ENCODE results near the gene HEY2. TPM values are rescaled to one million over a fixed set of nuclear protein-coding genes. Genes with fewer than 3 reads are reported as not detected.

HEY2 gene
- total and polyA plus RNA-seq, 10 of the 15 experiments (the other 5 are each of a cell fraction or from before 2014, with no cell fraction given): 0.01 to 0.32 (median 0.08) TPM; not detected in 4

DNA sequence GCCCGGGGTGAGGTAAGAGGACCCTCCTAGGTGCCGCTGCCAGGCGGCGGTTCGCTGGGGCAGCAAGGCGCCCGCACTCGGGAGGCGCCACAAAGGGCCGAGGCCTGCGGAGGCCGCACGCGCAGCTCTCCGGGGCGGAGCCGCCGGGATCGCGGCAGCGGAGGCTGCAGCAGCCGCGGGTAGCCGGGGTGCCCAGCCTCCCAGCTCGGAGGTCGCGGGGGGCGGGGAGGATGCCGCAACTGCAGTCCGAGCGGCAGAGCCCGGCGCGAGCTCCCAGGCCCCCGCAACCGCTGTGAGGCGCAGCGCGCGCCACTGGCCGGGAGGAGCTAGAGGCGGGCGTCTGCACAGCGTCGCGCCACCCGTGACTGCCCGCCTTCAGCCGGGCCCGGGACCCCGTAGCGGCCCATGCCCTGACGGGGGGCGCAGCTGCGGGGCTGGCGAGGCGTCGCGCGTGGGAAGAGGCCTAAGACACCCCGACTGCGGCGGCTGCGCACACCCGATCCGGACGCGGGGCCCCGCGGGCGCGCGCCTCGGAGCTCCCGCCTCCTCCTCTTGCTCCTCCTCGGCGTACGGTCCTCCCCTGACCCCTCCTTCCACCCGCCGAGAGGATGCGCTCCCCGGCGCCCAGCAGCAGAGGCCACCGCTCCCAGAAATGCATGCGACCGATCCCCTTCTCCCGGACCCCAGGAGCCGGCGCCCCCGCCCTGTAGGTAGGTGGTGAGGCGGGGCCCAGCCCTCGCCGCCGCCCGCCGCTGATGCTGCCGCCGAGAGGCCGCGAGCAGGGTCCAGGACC, 41.1 kb downstream of the HEY2 start, which contains the start of gene NCOA7 (continued):
- TF ChIP-seq, protein P1, sequence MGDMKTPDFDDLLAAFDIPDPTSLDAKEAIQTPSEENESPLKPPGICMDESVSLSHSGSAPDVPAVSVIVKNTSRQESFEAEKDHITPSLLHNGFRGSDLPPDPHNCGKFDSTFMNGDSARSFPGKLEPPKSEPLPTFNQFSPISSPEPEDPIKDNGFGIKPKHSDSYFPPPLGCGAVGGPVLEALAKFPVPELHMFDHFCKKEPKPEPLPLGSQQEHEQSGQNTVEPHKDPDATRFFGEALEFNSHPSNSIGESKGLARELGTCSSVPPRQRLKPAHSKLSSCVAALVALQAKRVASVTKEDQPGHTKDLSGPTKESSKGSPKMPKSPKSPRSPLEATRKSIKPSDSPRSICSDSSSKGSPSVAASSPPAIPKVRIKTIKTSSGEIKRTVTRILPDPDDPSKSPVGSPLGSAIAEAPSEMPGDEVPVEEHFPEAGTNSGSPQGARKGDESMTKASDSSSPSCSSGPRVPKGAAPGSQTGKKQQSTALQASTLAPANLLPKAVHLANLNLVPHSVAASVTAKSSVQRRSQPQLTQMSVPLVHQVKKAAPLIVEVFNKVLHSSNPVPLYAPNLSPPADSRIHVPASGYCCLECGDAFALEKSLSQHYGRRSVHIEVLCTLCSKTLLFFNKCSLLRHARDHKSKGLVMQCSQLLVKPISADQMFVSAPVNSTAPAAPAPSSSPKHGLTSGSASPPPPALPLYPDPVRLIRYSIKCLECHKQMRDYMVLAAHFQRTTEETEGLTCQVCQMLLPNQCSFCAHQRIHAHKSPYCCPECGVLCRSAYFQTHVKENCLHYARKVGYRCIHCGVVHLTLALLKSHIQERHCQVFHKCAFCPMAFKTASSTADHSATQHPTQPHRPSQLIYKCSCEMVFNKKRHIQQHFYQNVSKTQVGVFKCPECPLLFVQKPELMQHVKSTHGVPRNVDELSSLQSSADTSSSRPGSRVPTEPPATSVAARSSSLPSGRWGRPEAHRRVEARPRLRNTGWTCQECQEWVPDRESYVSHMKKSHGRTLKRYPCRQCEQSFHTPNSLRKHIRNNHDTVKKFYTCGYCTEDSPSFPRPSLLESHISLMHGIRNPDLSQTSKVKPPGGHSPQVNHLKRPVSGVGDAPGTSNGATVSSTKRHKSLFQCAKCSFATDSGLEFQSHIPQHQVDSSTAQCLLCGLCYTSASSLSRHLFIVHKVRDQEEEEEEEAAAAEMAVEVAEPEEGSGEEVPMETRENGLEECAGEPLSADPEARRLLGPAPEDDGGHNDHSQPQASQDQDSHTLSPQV (IDR thresholded peaks at IDR 0.05): peak; percentile 33; the same call in 1 of the 2 replicates
- 0 out of 2 replicates have a peak, but pooled peaks have one; percentile 61 for TF ChIP-seq PML (IDR thresholded peaks at IDR 0.05; ENCODE audit: low read length)
- TF ChIP-seq IKZF2 (IDR thresholded peaks at IDR 0.05): peak in 1 of 2 experiments; percentile 36; a peak in 2 of 4 replicates
- TF ChIP-seq, protein P2, sequence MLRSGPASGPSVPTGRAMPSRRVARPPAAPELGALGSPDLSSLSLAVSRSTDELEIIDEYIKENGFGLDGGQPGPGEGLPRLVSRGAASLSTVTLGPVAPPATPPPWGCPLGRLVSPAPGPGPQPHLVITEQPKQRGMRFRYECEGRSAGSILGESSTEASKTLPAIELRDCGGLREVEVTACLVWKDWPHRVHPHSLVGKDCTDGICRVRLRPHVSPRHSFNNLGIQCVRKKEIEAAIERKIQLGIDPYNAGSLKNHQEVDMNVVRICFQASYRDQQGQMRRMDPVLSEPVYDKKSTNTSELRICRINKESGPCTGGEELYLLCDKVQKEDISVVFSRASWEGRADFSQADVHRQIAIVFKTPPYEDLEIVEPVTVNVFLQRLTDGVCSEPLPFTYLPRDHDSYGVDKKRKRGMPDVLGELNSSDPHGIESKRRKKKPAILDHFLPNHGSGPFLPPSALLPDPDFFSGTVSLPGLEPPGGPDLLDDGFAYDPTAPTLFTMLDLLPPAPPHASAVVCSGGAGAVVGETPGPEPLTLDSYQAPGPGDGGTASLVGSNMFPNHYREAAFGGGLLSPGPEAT (IDR thresholded peaks at IDR 0.05; ENCODE audit: low read depth): no peak
- peak; percentile 91 for TF ChIP-seq BACH1 (IDR thresholded peaks at IDR 0.05; ENCODE audit: borderline replicate concordance)
- peak; percentile 96 for TF ChIP-seq LARP7 (IDR thresholded peaks at IDR 0.05)
- peak; percentile 4 to 85; a peak in 2 of 4 replicates for TF ChIP-seq BHLHE40 (IDR thresholded peaks at IDR 0.05; ENCODE audit: borderline replicate concordance in 1 of 2, low read depth in 2 of 2, low read length in 1 of 2)
- peak; percentile 85 for TF ChIP-seq POLR2A (IDR thresholded peaks at IDR 0.05; ENCODE audit: low read depth, low read length)
- TF ChIP-seq TCF3 (IDR thresholded peaks at IDR 0.05; ENCODE audit: borderline replicate concordance, insufficient read depth, low read depth, low read length): peak; percentile 42; the same call in 1 of the 2 replicates
- TF ChIP-seq POLR2AphosphoS5 (IDR thresholded peaks at IDR 0.05; ENCODE audit: low read length): peak; percentile 63; the same call in 1 of the 2 replicates
- TF ChIP-seq, protein P3, sequence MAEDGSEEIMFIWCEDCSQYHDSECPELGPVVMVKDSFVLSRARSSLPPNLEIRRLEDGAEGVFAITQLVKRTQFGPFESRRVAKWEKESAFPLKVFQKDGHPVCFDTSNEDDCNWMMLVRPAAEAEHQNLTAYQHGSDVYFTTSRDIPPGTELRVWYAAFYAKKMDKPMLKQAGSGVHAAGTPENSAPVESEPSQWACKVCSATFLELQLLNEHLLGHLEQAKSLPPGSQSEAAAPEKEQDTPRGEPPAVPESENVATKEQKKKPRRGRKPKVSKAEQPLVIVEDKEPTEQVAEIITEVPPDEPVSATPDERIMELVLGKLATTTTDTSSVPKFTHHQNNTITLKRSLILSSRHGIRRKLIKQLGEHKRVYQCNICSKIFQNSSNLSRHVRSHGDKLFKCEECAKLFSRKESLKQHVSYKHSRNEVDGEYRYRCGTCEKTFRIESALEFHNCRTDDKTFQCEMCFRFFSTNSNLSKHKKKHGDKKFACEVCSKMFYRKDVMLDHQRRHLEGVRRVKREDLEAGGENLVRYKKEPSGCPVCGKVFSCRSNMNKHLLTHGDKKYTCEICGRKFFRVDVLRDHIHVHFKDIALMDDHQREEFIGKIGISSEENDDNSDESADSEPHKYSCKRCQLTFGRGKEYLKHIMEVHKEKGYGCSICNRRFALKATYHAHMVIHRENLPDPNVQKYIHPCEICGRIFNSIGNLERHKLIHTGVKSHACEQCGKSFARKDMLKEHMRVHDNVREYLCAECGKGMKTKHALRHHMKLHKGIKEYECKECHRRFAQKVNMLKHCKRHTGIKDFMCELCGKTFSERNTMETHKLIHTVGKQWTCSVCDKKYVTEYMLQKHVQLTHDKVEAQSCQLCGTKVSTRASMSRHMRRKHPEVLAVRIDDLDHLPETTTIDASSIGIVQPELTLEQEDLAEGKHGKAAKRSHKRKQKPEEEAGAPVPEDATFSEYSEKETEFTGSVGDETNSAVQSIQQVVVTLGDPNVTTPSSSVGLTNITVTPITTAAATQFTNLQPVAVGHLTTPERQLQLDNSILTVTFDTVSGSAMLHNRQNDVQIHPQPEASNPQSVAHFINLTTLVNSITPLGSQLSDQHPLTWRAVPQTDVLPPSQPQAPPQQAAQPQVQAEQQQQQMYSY (CRISPR knock-in tag; IDR thresholded peaks at IDR 0.05): 0 out of 2 replicates have a peak, but pooled peaks have one; percentile 36
- peak; percentile 99; the same call in 1 of the 2 replicates for TF ChIP-seq GATAD2B (conservative IDR thresholded peaks at IDR 0.05; ENCODE audit: low read depth)
- TF ChIP-seq ELK1 (IDR thresholded peaks at IDR 0.05; ENCODE audit: low read depth, low read length): 0 out of 2 replicates have a peak, but pooled peaks have one; percentile 20
- TF ChIP-seq YY1 (IDR thresholded peaks at IDR 0.05; ENCODE audit: low read depth, low read length): no peak
- TF ChIP-seq DPF2 (IDR thresholded peaks at IDR 0.05): peak; percentile 92
- peak; percentile 66 for TF ChIP-seq ASH2L (IDR thresholded peaks at IDR 0.05; ENCODE audit: borderline replicate concordance, low read depth)
- peak; percentile 53; the same call in 1 of the 2 replicates for TF ChIP-seq ZNF24 (IDR thresholded peaks at IDR 0.05)
- no peak; the same call in none of the 2 replicates for TF ChIP-seq ZSCAN29 (IDR thresholded peaks at IDR 0.05)
- TF ChIP-seq KLF5 (IDR thresholded peaks at IDR 0.05; ENCODE audit: partially characterized antibody): peak; percentile 28
